Mammary epithelial cell (primary cell): ENCODE results near the gene RASGRF2.

Source experiments
- EZH2 ChIP-seq: IDR thresholded peaks from 2 replicates; pipeline ENCODE4 v1.6.1; 2012; ENCODE audit warnings: low read length, inconsistent platforms, borderline replicate concordance
- TF ChIP-seq, protein P1 (sequence below), 2 donors: IDR thresholded peaks in 1 of 2; conservative IDR thresholded peaks in 1 of 2; 2 replicates each; pipeline ENCODE4 v1.5.1; 2011 to 2012; ENCODE audit warnings: inconsistent platforms in 2 of 2, low read length in 2 of 2, mild to moderate bottlenecking in 2 of 2, control low read depth in 1 of 2, low read depth in 1 of 2; ENCODE audit not compliant: insufficient read depth in 1 of 2; ENCODE audit errors: extremely low read depth in 1 of 2

DNA sequence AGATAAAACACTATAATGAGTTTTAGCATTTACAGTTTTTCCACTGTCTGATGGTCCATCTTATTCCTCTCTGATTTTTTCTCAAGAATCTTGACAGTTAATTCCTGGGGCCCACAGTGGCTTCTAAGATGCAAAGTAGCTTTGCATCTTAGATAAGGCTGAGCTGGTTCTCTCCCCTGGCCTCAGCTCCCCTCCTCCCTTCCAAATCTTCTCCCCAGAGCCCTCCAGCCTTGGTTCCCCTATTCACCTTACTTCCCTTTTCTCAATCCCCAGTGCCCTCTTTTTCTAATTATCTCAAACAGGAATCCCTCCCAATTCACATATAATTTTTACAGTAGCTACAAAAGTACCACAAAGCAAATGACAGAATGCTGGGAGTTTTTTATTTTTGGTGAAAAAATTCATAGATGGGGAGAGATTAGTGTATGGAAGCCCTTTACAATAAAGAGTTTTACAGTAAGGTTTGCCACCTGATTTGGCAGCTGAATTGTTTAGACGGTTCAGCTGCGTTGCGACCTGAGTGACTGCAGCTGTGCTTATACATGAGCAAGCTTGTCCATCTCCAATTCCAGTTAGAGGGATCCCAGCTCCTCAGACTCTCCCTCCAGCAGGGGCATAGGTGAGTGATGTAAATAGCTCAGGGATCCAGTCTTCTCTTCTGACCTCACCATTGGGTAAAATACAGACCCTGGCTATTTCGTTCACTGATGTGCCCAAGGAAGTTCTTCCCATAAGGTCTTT, 221.6 kb downstream of the RASGRF2 start:
- TF ChIP-seq, protein P1, sequence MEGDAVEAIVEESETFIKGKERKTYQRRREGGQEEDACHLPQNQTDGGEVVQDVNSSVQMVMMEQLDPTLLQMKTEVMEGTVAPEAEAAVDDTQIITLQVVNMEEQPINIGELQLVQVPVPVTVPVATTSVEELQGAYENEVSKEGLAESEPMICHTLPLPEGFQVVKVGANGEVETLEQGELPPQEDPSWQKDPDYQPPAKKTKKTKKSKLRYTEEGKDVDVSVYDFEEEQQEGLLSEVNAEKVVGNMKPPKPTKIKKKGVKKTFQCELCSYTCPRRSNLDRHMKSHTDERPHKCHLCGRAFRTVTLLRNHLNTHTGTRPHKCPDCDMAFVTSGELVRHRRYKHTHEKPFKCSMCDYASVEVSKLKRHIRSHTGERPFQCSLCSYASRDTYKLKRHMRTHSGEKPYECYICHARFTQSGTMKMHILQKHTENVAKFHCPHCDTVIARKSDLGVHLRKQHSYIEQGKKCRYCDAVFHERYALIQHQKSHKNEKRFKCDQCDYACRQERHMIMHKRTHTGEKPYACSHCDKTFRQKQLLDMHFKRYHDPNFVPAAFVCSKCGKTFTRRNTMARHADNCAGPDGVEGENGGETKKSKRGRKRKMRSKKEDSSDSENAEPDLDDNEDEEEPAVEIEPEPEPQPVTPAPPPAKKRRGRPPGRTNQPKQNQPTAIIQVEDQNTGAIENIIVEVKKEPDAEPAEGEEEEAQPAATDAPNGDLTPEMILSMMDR (conservative IDR thresholded peaks at IDR 0.05 in 1 of 2, IDR thresholded peaks at IDR 0.05 in 1 of 2; ENCODE audit: extremely low read depth in 1 of 2, insufficient read depth in 1 of 2, low read depth in 1 of 2, low read length in 2 of 2): peak in 1 of 2 donors; percentile 2
- no peak for TF ChIP-seq EZH2
